GM12878 (cell line): ENCODE measurements around the gene CHST8. TPM values are rescaled to one million over a fixed set of nuclear protein-coding genes. Genes with fewer than 3 reads are reported as not detected.

Experiments
- ATAC-seq: fragments of 200-7000 bp; cut with Tn5 transposase; 3 replicates; pipeline ENCODE4 v1.9.1; 2020; ENCODE audit warnings: mild to moderate bottlenecking, moderate library complexity
- BruUV-seq: library from RNA; stranded (reverse); fragments of 400-500 nt; replicated peaks from 2 replicates; lab custom pipeline; 2021; lab: Mats Ljungman, UMichigan
- CTCF ChIA-PET: fragments of 300-600 bp; sonication (Branson Sonifier 250); formaldehyde crosslinking; extraction: SDS; loops from one replicate; lab custom pipeline; 2021; ENCODE audit warnings: inconsistent platforms; lab: Yijun Ruan, JAX
- POLR2A ChIA-PET: fragments of 350-600 bp; formaldehyde crosslinking; extraction: SDS; loops from one replicate; lab custom pipeline; 2021; ENCODE audit warnings: inconsistent platforms; lab: Charles Lee
- RAD21 ChIA-PET: fragments of 300-600 bp; sonication (Branson Sonifier 250); formaldehyde crosslinking; loops from one replicate; lab custom pipeline; 2023; ENCODE audit warnings: antibody characterized with exemption; ENCODE audit not compliant: unreplicated experiment; lab: Charles Lee
- SMC1A ChIA-PET: fragments of 300-600 bp; sonication (Branson Sonifier 250); formaldehyde crosslinking; loops from one replicate; lab custom pipeline; 2023; ENCODE audit not compliant: unreplicated experiment, uncharacterized antibody; lab: Charles Lee
- DNase-seq: peaks from one replicate; pipeline ENCODE4 v3.0.0-alpha.2; 2011; ENCODE audit warnings: low read depth, low spot score
- FAIRE-seq: peaks from 3 replicates; lab custom pipeline; 2011; peaks lifted over from hg19 to GRCh38; lab: Jason Lieb, UNC
- H2AFZ ChIP-seq: 2 replicates; pipeline ENCODE4 v1.6.0; 2011; ENCODE audit warnings: low read depth, low read length, control low read depth; ENCODE audit not compliant: control insufficient read depth
- H3K27ac ChIP-seq: 2 replicates; pipeline ENCODE4 v1.5.1; 2011; ENCODE audit warnings: control low read depth; ENCODE audit not compliant: control insufficient read depth, insufficient read depth
- H3K27me3 ChIP-seq, 2 experiments: replicated peaks in 1 of 2; 2 replicates each; pipeline versions ENCODE4 v1.6.0 to v1.6.1; 2011; ENCODE audit warnings: low read length in 1 of 2; ENCODE audit not compliant: control insufficient read depth in 2 of 2, insufficient read depth in 2 of 2
- H3K36me3 ChIP-seq, 2 experiments: 2 replicates each; pipeline ENCODE4 v1.5.1; 2011; ENCODE audit warnings: low read length in 1 of 2; ENCODE audit not compliant: control insufficient read depth in 2 of 2, insufficient read depth in 2 of 2
- H3K4me1 ChIP-seq: 2 replicates; pipeline ENCODE4 v1.6.1; 2011; ENCODE audit warnings: mild to moderate bottlenecking, low read length, moderate library complexity, mixed read lengths; ENCODE audit not compliant: control insufficient read depth, insufficient read depth
- H3K4me2 ChIP-seq: 2 replicates; pipeline ENCODE4 v1.6.0; 2011; ENCODE audit warnings: control low read depth; ENCODE audit not compliant: control insufficient read depth, insufficient read depth
- H3K4me3 ChIP-seq: fragments of 200-600 bp; sonication (generic); 2 replicates; pipeline ENCODE4 v1.5.1; 2016
- H3K79me2 ChIP-seq: 2 replicates; pipeline ENCODE4 v1.6.0; 2011; ENCODE audit warnings: low read length; ENCODE audit not compliant: control insufficient read depth, insufficient read depth
- H3K9ac ChIP-seq: 2 replicates; pipeline ENCODE4 v1.8.0; 2011; ENCODE audit warnings: low read length, control low read depth, mixed read lengths; ENCODE audit not compliant: control insufficient read depth, insufficient read depth
- H3K9me3 ChIP-seq: replicated peaks from 3 replicates; pipeline ENCODE4 v1.5.1; 2011; ENCODE audit warnings: mild to moderate bottlenecking, low read length; ENCODE audit not compliant: control insufficient read depth, insufficient read depth
- H4K20me1 ChIP-seq: 2 replicates; pipeline ENCODE4 v1.6.0; 2011; ENCODE audit not compliant: control insufficient read depth, insufficient read depth
- CBFB ChIP-seq: IDR thresholded peaks from 2 replicates; pipeline ENCODE4 v1.6.1; 2016; ENCODE audit warnings: antibody characterized with exemption, low read depth
- CEBPB ChIP-seq, 2 experiments: fragments of 150-350 bp in 1 of 2; IDR thresholded peaks; 2 replicates each; pipeline ENCODE4 v1.6.1; 2012 to 2014; ENCODE audit warnings: low read depth in 2 of 2, low read length in 2 of 2, borderline replicate concordance in 1 of 2, inconsistent platforms in 1 of 2
- CHD1 ChIP-seq: IDR thresholded peaks from 2 replicates; pipeline ENCODE4 v1.6.1; 2012; ENCODE audit warnings: low read depth, low read length, improper control_type of control experiment
- CREB1 ChIP-seq: IDR thresholded peaks from 2 replicates; pipeline ENCODE4 v1.6.1; 2012; ENCODE audit warnings: low read depth, mild to moderate bottlenecking, inconsistent platforms
- CREM ChIP-seq: IDR thresholded peaks from 2 replicates; pipeline ENCODE4 v1.6.1; 2014; ENCODE audit warnings: antibody characterized with exemption, low read depth
- EGR1 ChIP-seq, 2 experiments: IDR thresholded peaks; 1 replicate in 1 of 2; 2 replicates in 1 of 2; pipeline ENCODE4 v1.6.1; 2011 to 2012; ENCODE audit warnings: low read depth in 2 of 2, low read length in 2 of 2, borderline replicate concordance in 1 of 2, mild to moderate bottlenecking in 1 of 2, moderate library complexity in 1 of 2
- EZH2 ChIP-seq: IDR thresholded peaks from 2 replicates; pipeline ENCODE4 v1.6.1; 2012; ENCODE audit warnings: low read depth, mild to moderate bottlenecking, control low read depth, inconsistent platforms, low read length, borderline replicate concordance; ENCODE audit not compliant: control insufficient read depth
- LARP7 ChIP-seq: fragments of 450-650 bp; IDR thresholded peaks from 2 replicates; pipeline ENCODE4 v1.6.1; 2017; ENCODE audit warnings: mild to moderate bottlenecking
- NR2F1 ChIP-seq: fragments of 450-650 bp; conservative IDR thresholded peaks from 2 replicates; pipeline ENCODE4 v1.6.1; 2017; ENCODE audit warnings: mild to moderate bottlenecking
- WGBS: methylation state at CpG from one replicate; pipeline ENCODE4 v1.1.6; 2016; ENCODE audit warnings: low lambda C conversion rate; ENCODE audit not compliant: insufficient replicate concordance, insufficient coverage; ENCODE audit errors: missing lambda C conversion rate; 5-methylcytosine and 5-hydroxymethylcytosine counted together
- in situ Hi-C: fragments of 300-500 bp; cut with MboI; formaldehyde crosslinking; loops from 9 replicates; pipeline ENCODE4 v1.14.3; 2018; ENCODE audit warnings: mixed read lengths
- intact Hi-C: fragments of 100-400 bp; cut with micrococcal nuclease; formaldehyde crosslinking; loops from one replicate; pipeline ENCODE4 v1.14.2; 2022; ENCODE audit not compliant: unreplicated experiment
- polyA plus RNA-seq, 11 experiments: library from polyadenylated mRNA; depleted of rRNA in 4 of 11; unstranded in 6 of 11; stranded (reverse) in 5 of 11; fragments of >200 nt; fragmentation: Nextera tagmentation in 4 of 11; fragmentation: Illumina TruSeq in 1 of 11; extraction: Ambion mirVana in 4 of 11; extraction: Trizol in 1 of 11; gene quantifications; 1 replicate in 1 of 11; 2 replicates in 10 of 11; pipeline versions ENCODE4 v1.2.1 to v1.2.3, GENCODE V29; 2011 to 2016; ENCODE audit warnings: inconsistent platforms in 2 of 11, missing spikeins in 2 of 11, low read depth in 1 of 11
- total RNA-seq, 4 experiments: library from RNA; depleted of rRNA in 3 of 4; stranded (reverse); fragments of >200 nt in 3 of 4; fragmentation: Illumina TruSeq in 1 of 4; extraction: Trizol in 1 of 4; gene quantifications; 2 replicates each; pipeline versions ENCODE4 v1.2.1 to v1.2.3, GENCODE V29; 2013 to 2021
- TF ChIP-seq, protein P1 (sequence below): fragments of 150-350 bp; IDR thresholded peaks from 2 replicates; pipeline ENCODE4 v1.6.1; 2016; ENCODE audit warnings: low read depth, low read length

CHST8 gene
- total and polyA plus RNA-seq, 10 of the 15 experiments (the other 5 are each of a cell fraction or from before 2014, with no cell fraction given) = 0.06 TPM; not detected in 9

DNA sequence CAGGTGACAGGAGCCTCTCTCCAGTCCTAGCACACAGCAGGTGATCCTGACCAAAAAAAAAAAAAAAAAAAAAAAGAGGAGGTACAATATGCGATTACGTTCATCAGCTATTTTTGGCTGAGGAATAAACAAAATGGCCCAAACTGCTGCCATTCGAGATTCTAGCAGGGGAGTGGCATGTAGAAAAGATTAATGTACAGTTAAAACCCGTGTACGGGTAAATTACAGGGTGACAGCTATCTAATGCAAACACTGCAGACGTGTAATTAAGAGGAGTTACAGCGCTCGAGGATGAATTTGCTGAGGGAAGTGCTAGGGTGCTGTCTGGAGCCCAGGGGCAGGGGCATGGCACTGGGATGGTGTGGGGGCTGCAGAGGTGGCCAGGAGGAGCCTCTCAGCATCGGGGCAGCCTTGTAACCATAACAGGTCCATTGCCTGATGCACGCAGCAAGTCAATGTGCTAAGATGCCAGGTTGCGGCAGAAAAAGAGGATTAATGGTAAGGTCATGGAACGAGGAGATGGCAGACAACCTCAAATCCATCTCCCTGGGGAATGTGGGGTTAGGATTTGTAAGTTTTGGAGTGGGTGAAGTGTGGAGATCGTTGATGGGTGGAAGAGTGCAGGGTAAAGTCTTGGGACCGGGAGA is 17.4 kb downstream of the CHST8 start:
- in situ Hi-C loops = no loop called here
- TF ChIP-seq EGR1 (IDR thresholded peaks at IDR 0.05; ENCODE audit: borderline replicate concordance in 1 of 2, low read depth in 2 of 2, low read length in 2 of 2) (no peak), CREM (no peak), CBFB (no peak), LARP7 (no peak), NR2F1 (no peak), CREB1 (no peak), EZH2 (no peak), CHD1 (no peak), CEBPB (IDR thresholded peaks at IDR 0.05; ENCODE audit: borderline replicate concordance in 1 of 2, low read depth in 2 of 2, low read length in 2 of 2) (no peak)
- TF ChIP-seq, protein P1, sequence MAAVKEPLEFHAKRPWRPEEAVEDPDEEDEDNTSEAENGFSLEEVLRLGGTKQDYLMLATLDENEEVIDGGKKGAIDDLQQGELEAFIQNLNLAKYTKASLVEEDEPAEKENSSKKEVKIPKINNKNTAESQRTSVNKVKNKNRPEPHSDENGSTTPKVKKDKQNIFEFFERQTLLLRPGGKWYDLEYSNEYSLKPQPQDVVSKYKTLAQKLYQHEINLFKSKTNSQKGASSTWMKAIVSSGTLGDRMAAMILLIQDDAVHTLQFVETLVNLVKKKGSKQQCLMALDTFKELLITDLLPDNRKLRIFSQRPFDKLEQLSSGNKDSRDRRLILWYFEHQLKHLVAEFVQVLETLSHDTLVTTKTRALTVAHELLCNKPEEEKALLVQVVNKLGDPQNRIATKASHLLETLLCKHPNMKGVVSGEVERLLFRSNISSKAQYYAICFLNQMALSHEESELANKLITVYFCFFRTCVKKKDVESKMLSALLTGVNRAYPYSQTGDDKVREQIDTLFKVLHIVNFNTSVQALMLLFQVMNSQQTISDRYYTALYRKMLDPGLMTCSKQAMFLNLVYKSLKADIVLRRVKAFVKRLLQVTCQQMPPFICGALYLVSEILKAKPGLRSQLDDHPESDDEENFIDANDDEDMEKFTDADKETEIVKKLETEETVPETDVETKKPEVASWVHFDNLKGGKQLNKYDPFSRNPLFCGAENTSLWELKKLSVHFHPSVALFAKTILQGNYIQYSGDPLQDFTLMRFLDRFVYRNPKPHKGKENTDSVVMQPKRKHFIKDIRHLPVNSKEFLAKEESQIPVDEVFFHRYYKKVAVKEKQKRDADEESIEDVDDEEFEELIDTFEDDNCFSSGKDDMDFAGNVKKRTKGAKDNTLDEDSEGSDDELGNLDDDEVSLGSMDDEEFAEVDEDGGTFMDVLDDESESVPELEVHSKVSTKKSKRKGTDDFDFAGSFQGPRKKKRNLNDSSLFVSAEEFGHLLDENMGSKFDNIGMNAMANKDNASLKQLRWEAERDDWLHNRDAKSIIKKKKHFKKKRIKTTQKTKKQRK = no peak
- no peaks in the 10 kb centered on the region for H3K9me3 ChIP-seq
- ChIA-PET RAD21 (no interaction called here), CTCF (interaction anchor here (0.6 kb wide), 1 partner anchor 397 kb away, joined by 3 read pairs; no protein-coding TSS in a partner anchor), POLR2A (interaction anchor here (0.6 kb wide), 1 partner anchor 592 kb away, joined by 7 read pairs; no protein-coding TSS in a partner anchor), SMC1A (no interaction called here)
- no peak overlapping the region for H2AFZ ChIP-seq
- H4K20me1 ChIP-seq = no peaks in the 10 kb centered on the region
- no peak overlapping the region for H3K27ac ChIP-seq
- H3K9ac ChIP-seq = no peak overlapping the region
- FAIRE-seq (no peak), ATAC-seq (no peak), DNase-seq (no peak)
- no TSS peak for BruUV-seq
- H3K4me3 ChIP-seq = no peak overlapping the region
- no peaks in the 10 kb centered on the region for H3K79me2 ChIP-seq
- H3K27me3 ChIP-seq = no peaks in the 10 kb centered on the region
- no peak overlapping the region for H3K4me2 ChIP-seq
- intact Hi-C loops = no loop called here
- H3K4me1 ChIP-seq = no peaks in the 10 kb centered on the region
- WGBS = 37% methylated on average over 14 of the region's 14 CpGs
- no peaks in the 10 kb centered on the region for H3K36me3 ChIP-seq
